Activated CD8-positive, alpha-beta memory T cell treated with anti-CD3 and anti-CD28 coated beads, Interleukin-2, amount 10 ng/mL, durations not matched to agents 7 days and 5 days (primary cell): ENCODE results near the gene AJAP1. TPM values are rescaled to one million over a fixed set of nuclear protein-coding genes. Genes with fewer than 3 reads are reported as not detected.

ENCODE experiments used
- ATAC-seq: fragments of 150-1000 bp; cut with Tn5 transposase; one replicate; pipeline ENCODE4 v1.10.0; 2021; ENCODE audit warnings: moderate library complexity
- CTCF ChIA-PET: fragments of 350-600 bp; sonication (Branson Sonifier 250); formaldehyde crosslinking; loops from one replicate; lab custom pipeline; 2021; ENCODE audit warnings: antibody characterized with exemption; lab: Charles Lee
- DNase-seq: peaks from one replicate; pipeline ENCODE4 v3.0.0-alpha.2; 2020
- H3K27ac Mint-ChIP-seq: one replicate; pipeline ENCODE4 v1.8.0; 2021; ENCODE audit warnings: mild to moderate bottlenecking, mixed read lengths
- H3K27me3 Mint-ChIP-seq: one replicate; pipeline ENCODE4 v1.8.0; 2021; ENCODE audit warnings: mixed read lengths
- H3K36me3 Mint-ChIP-seq: one replicate; pipeline ENCODE4 v1.8.0; 2021; ENCODE audit warnings: mild to moderate bottlenecking, mixed read lengths
- H3K4me1 Mint-ChIP-seq: one replicate; pipeline ENCODE4 v1.8.0; 2021; ENCODE audit warnings: mixed read lengths
- H3K4me3 Mint-ChIP-seq: one replicate; pipeline ENCODE4 v1.8.0; 2021; ENCODE audit warnings: mild to moderate bottlenecking, moderate library complexity, mixed read lengths
- H3K9me3 Mint-ChIP-seq: one replicate; pipeline ENCODE4 v1.8.0; 2022; ENCODE audit warnings: low read depth, mixed read lengths
- total RNA-seq, 2 experiments: library from RNA; stranded (reverse); gene quantifications; one replicate each; pipeline ENCODE4 v1.2.3, GENCODE V29; 2021

AJAP1 gene
- total RNA-seq, 2 experiments from 2014 or later: not detected

DNA sequence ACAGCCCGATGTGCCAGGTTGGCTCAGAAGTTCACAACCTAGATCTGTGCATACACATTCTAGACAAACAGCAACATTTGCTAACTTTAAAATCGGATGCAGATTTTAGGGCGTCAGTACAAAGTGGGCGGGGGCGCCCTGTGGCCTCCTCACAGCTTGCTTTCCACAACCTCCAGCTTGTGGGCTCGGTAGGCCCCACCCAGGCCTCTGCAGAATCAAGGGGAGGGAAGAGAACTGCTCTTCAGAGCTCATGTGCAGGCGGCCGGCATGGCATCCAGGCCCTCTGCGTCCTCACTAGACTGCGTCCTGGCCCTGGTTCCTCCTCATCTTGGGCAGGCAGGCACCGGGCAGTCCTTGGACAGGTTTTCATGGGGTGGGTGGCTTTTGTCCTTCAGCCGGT lies 59.3 kb downstream of the AJAP1 start:
- H3K36me3 Mint-ChIP-seq: no peaks in the 10 kb centered on the region
- no peak for ATAC-seq
- no peaks in the 10 kb centered on the region for H3K4me1 Mint-ChIP-seq
- H3K27ac Mint-ChIP-seq: no peak overlapping the region
- peaks cover 7% of the 10 kb centered on the region for H3K27me3 Mint-ChIP-seq
- H3K4me3 Mint-ChIP-seq: no peak overlapping the region
- CTCF ChIA-PET: no interaction called here
- no peak for DNase-seq
- peaks cover 5% of the 10 kb centered on the region for H3K9me3 Mint-ChIP-seq

DNA sequence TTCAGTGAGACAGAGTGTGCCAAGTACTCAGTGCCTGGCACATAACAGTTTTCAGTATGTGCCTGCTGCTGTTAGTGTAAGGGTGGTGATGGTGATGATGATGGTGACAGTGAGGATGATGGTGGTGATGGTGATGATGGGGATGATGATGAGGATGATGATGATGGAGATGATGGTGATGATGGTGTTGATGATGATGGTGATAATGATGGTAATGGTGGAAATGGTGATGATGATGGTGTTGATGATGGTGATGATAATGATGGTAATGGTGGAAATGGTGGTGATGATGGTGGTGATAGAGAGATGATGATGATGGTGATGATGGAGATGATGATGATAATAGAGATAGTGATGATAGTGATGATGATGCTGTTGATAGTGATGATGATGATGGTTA lies 62.0 kb downstream of the AJAP1 start:
- Mint-ChIP-seq H3K36me3 (no peaks in the 10 kb centered on the region), H3K9me3 (peaks cover 5% of the 10 kb centered on the region), H3K4me3 (no peak overlapping the region), H3K4me1 (no peaks in the 10 kb centered on the region), H3K27me3 (no peaks in the 10 kb centered on the region), H3K27ac (no peak overlapping the region)
- DNase-seq (no peak), ATAC-seq (no peak)
- CTCF ChIA-PET: no interaction called here

DNA sequence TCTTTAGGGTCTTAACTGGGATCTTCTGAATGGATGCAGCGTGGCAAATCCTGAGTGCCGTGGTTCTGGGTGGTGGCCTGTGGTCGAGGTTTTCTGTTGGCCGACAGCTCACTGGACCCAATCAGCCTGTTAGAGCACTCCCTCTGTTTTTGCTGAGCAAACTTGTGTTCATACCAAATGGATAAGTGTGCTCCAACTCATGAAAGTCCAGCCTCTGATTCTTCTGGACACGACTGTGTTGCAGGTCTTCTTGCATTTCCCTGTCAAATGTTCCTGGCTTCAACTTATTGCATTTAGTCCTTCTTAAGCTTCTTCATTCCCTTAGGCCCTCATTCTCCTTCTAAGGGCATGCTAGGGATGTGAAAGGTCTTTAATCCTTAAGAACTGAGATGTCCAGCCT lies 63.7 kb downstream of the AJAP1 start:
- Mint-ChIP-seq H3K4me3 (no peak overlapping the region), H3K36me3 (no peaks in the 10 kb centered on the region), H3K9me3 (peaks cover 5% of the 10 kb centered on the region), H3K27me3 (no peaks in the 10 kb centered on the region), H3K4me1 (no peaks in the 10 kb centered on the region), H3K27ac (no peak overlapping the region)
- no peak for DNase-seq
- CTCF ChIA-PET: no interaction called here
- ATAC-seq: no peak

DNA sequence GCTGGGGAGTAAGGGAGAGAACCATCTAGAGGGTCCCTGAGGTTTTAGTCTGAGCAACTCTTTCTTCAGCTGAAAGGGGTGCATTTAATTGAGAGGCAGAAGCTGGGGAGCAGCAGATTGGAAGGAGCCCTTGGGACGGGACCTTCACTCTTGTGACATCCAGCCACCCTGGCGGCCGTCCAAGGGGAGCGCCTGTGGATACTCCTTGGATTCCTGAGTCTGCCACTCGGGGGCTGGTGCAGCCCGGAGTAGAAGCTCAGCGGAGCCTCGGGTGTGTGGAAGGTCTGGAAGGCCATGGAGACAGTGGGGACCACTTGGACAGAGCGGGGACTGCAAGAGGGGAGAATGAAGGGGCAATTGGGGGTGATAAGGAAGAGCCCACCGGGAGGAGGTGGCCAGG lies 68.7 kb downstream of the AJAP1 start:
- no peaks in the 10 kb centered on the region for H3K27me3 Mint-ChIP-seq
- DNase-seq (no peak), ATAC-seq (no peak)
- no peak overlapping the region for H3K4me3 Mint-ChIP-seq
- H3K27ac Mint-ChIP-seq: no peak overlapping the region
- CTCF ChIA-PET: no interaction called here
- H3K36me3 Mint-ChIP-seq: no peaks in the 10 kb centered on the region
- no peaks in the 10 kb centered on the region for H3K4me1 Mint-ChIP-seq
- no peaks in the 10 kb centered on the region for H3K9me3 Mint-ChIP-seq

DNA sequence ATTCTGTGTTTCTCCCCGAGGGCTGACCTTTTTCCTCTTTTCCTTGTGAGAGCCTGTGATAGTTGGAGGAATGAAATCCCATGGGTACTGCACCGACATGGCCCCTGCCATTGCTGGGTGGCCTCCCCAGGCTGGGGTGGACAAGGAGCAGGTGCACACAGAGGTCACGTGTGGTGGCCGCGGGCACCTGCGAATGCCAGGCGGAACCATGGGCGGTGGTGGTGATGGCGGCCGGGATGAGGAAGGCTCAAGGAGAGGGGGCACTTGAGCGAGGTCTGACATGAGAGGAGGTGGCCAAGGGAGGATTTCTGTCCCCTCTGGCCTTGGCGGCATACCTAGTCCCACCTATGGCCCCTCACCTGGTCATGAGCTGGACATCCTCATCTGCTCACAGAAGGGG lies 69.6 kb downstream of the AJAP1 start:
- DNase-seq (no peak), ATAC-seq (no peak)
- Mint-ChIP-seq H3K36me3 (no peaks in the 10 kb centered on the region), H3K27me3 (no peaks in the 10 kb centered on the region), H3K27ac (no peak overlapping the region), H3K4me1 (no peaks in the 10 kb centered on the region), H3K4me3 (no peak overlapping the region), H3K9me3 (no peaks in the 10 kb centered on the region)
- CTCF ChIA-PET: no interaction called here

DNA sequence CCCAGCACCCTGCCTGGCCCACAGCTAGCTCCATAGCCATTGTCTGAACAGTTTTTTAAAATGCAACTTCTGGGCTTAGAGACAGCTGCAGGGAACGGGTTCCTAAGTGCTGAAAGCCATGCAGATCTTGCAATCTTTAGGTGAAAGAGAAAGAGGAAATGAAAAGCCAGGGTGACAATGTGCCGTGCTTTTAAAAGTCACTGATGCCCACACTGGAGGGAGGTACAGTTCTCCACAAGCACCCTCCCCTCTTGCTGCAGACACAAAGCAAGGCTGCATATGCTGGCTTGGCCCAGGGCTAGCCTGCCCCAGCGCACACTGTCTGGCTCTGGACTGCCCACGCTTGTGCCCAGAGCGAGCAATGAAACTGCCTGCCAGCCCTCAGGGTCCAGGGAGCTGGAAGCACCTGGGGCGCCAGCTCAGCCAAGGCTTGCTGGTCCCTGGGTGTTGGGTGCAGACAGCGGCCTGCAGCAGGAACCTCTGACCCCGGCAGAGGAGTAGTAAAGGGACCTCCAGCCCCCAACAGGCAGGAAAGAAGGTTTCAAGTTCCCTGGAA lies 70.4 kb downstream of the AJAP1 start:
- CTCF ChIA-PET: no interaction called here
- no peaks in the 10 kb centered on the region for H3K27me3 Mint-ChIP-seq

DNA sequence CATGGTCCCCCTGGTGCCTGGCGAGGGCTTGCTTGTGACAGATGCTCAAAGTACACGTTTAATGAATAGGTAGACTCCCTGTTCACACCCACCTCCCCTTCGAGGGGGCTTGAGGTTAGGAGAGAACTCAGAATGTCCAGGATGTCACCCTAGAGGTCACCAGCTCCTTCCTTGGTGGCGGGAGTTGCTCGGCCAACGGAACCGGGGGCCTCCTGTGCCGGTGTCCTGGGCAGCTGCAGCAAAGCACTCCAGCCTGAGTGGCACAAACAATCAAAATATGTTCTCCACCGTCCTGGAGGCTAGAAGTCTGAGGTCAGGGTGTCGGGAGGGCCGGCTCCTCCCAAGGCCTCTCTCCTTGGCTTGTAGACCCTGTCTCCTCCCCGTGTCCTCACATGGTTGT lies 71.0 kb downstream of the AJAP1 start:
- H3K27ac Mint-ChIP-seq: no peak overlapping the region
- H3K4me1 Mint-ChIP-seq: no peaks in the 10 kb centered on the region
- H3K4me3 Mint-ChIP-seq: no peak overlapping the region
- ATAC-seq (no peak), DNase-seq (no peak)
- CTCF ChIA-PET: no interaction called here
- no peaks in the 10 kb centered on the region for H3K27me3 Mint-ChIP-seq
- no peaks in the 10 kb centered on the region for H3K36me3 Mint-ChIP-seq
- H3K9me3 Mint-ChIP-seq: no peaks in the 10 kb centered on the region

More for the DNA sequence above, 70.4 kb downstream of the AJAP1 start:
- no peaks in the 10 kb centered on the region for H3K9me3 Mint-ChIP-seq
- no peak for DNase-seq
- no peaks in the 10 kb centered on the region for H3K36me3 Mint-ChIP-seq
- H3K4me1 Mint-ChIP-seq: no peaks in the 10 kb centered on the region
- H3K27ac Mint-ChIP-seq: no peak overlapping the region
- H3K4me3 Mint-ChIP-seq: no peak overlapping the region
- ATAC-seq: no peak

DNA sequence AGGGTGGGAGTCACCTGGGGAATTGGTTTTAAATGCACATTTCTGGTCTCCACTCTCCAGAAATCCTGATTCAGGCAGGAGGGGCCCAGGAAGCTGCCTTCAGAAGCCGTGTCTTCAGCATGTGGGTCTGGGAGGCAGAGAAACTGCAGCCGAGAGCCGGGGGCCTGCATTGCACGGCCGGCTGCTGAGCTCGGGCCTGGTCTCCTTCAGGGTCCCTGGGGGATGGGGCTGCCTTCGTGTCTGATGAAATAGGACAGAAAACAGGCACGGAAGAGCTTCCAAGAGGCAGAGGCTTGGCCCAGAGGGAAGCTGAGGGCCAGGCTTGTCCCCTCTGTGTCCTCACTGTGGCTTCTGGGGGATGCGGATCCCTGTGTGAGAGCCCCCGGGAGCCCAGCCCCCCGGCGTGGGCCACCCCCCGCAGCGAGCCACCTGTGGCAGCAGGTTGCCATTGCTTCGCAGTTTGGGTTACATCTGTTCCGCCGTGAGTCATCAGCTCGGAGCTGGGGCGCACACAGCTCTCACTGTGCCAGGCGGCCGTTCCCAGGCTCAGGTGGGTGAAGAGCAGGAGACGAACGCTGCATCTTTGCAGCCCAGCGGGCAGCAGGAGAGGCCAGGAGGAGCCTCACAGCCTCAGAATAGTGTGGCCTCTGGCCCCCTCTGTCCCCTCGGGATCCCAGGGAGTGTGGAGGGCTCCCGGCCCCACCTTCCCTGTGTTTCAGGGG lies 72.4 kb downstream of the AJAP1 start:
- DNase-seq (no peak), ATAC-seq (no peak)
- no peaks in the 10 kb centered on the region for H3K9me3 Mint-ChIP-seq
- no peaks in the 10 kb centered on the region for H3K4me1 Mint-ChIP-seq
- no peaks in the 10 kb centered on the region for H3K27me3 Mint-ChIP-seq
- H3K4me3 Mint-ChIP-seq: no peak overlapping the region
- H3K27ac Mint-ChIP-seq: no peak overlapping the region
- H3K36me3 Mint-ChIP-seq: no peaks in the 10 kb centered on the region
- CTCF ChIA-PET: no interaction called here

DNA sequence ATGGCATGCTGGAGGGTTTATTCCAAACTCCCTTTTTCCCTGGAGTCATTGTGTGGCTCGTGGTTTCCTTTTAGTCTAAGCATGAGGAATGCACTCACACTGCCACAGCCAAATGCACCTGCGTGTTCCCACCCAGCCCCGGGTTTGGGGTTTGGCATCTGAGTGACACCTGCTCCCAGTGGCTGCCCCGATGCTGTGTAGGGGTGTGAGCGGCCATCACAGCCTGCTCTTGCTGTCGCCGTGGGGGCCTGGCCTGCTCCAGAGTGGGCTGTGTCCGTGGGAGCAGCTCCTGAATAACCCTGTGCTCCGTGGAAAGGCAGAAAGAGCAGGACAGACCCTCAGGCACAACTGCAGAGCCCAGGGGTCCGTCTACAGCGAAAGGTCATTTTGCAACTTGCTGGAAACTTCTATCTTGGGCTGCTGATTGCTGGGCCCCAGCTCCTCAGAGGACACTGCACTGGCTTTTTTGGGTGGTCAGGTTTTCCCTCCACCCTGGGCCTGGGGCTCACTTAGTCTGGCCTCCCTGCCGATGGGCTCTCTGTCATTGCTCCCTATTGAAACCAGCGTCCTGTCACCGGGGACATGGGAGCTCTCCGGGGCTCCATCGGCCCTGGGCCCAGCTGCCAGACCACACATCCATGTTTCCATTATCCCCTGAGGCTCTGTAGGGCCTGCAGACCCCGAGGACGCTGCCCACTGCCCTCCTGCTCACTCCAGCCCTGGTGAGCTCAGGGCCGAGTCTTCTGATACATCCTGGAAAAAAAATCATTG lies 74.1 kb downstream of the AJAP1 start:
- no peaks in the 10 kb centered on the region for H3K9me3 Mint-ChIP-seq
- H3K4me1 Mint-ChIP-seq: no peaks in the 10 kb centered on the region
- DNase-seq (no peak), ATAC-seq (no peak)
- H3K4me3 Mint-ChIP-seq: no peak overlapping the region
- H3K27me3 Mint-ChIP-seq: no peaks in the 10 kb centered on the region
- H3K27ac Mint-ChIP-seq: no peak overlapping the region
- CTCF ChIA-PET: no interaction called here
- no peaks in the 10 kb centered on the region for H3K36me3 Mint-ChIP-seq

DNA sequence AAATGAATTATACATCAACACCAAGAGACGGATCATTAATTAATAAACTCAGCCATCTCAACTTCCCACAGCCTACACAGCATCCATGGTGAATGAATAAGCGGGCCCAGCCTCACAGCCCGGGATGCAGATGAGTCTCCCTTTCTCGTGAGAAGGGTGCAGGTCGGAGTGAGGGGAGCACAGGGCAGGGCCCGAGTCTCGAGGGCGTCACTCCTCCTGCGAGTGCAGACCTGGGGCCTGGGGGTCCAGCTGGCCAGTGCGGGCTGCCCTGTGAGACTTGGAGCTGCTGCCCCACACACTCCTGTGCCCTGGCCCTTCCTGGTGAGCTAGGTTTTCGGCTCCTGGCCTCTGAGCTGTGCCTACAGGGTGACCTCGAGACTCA lies 74.7 kb downstream of the AJAP1 start:
- no peak for DNase-seq
- no peaks in the 10 kb centered on the region for H3K27me3 Mint-ChIP-seq
- no peak for ATAC-seq
- no peaks in the 10 kb centered on the region for H3K9me3 Mint-ChIP-seq
- no peak overlapping the region for H3K4me3 Mint-ChIP-seq
- H3K4me1 Mint-ChIP-seq: no peaks in the 10 kb centered on the region
- H3K27ac Mint-ChIP-seq: no peak overlapping the region
- CTCF ChIA-PET: no interaction called here
- no peaks in the 10 kb centered on the region for H3K36me3 Mint-ChIP-seq

DNA sequence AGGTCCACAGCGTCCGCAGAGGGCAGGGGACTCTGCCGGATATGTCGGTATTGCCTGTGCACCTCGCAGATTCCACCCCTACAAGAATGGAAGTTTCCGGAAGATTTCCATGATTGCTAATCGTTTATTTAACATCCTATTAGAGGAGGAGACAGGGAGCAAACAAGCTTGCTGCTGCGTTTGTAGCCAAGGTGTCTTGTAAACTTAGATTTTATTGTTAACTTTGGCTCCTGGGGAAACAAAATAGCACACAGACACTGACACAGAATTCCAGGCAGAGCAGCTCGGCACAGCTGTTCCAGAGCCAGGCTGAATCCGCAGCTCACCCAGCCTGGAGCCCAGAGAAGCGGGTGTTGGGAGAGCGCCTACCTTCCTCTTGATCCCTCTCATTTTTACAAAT lies 75.7 kb downstream of the AJAP1 start:
- CTCF ChIA-PET: no interaction called here

DNA sequence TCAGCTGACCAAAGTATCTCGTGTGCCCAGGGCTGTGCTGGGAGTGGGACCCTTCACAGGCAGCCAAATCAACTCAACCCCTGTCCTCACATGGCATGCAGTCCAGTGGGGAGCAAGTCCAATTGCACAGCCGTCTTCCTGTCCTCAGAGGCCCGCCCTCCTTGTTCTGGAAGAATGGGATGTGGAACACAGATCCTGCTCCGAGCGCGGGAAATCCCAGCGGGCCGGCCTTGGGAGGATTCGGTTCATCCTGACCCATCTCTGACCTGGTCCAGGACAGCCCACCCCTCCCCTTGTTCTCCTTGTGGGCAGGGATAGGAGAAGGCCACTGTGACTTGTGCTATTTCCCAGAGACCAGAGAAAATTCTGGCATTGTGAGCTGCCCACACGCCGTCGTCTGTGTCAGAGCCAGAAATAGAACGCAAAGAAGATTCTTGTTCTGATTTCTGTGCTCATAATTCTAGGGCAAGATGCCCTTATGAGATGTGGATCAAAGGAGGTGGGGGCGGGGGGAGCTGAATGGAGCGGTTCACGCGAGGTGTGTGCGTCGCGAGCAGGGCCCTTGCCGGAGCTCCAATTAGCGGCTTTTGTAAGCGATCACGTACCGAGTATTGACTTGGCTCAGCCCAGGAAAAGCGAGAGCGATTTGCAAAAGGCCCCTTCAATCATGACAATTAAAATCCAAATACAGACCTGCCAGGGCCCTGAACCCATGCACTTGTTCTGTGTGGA lies 79.2 kb downstream of the AJAP1 start:
- H3K36me3 Mint-ChIP-seq: no peaks in the 10 kb centered on the region
- DNase-seq: no peak
- no peak overlapping the region for H3K4me3 Mint-ChIP-seq
- H3K27me3 Mint-ChIP-seq: no peaks in the 10 kb centered on the region
- no peak overlapping the region for H3K27ac Mint-ChIP-seq
- ATAC-seq: no peak
- CTCF ChIA-PET: no interaction called here
- H3K9me3 Mint-ChIP-seq: no peaks in the 10 kb centered on the region
- H3K4me1 Mint-ChIP-seq: no peaks in the 10 kb centered on the region

More for the DNA sequence above, 75.7 kb downstream of the AJAP1 start:
- no peak overlapping the region for H3K27ac Mint-ChIP-seq
- H3K36me3 Mint-ChIP-seq: no peaks in the 10 kb centered on the region
- no peaks in the 10 kb centered on the region for H3K27me3 Mint-ChIP-seq
- H3K9me3 Mint-ChIP-seq: no peaks in the 10 kb centered on the region
- no peak for ATAC-seq
- H3K4me3 Mint-ChIP-seq: no peak overlapping the region
- DNase-seq: no peak
- H3K4me1 Mint-ChIP-seq: no peaks in the 10 kb centered on the region

DNA sequence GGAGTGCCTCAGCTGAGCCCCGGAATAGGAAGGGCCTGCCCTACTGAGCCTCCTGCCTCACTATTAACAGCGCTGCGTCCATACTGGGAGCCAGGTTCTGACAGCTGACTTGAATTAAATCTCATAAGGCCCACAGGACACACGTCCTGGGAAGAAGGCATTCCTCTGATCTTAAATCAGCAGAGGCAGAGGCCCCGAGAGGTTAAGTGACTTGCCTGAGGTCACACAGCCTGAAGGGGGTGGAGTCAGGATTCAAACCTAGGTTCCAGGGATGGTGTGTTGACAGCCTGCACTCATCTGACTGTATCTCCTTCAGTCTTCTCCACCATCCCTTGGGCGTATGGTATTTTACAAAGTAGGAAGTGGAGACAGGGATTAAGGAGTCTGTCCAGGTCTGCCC lies 79.8 kb downstream of the AJAP1 start:
- H3K36me3 Mint-ChIP-seq: no peaks in the 10 kb centered on the region
- ATAC-seq (no peak), DNase-seq (no peak)
- no peaks in the 10 kb centered on the region for H3K9me3 Mint-ChIP-seq
- CTCF ChIA-PET: no interaction called here
- no peak overlapping the region for H3K4me3 Mint-ChIP-seq
- no peaks in the 10 kb centered on the region for H3K4me1 Mint-ChIP-seq
- H3K27ac Mint-ChIP-seq: no peak overlapping the region
- H3K27me3 Mint-ChIP-seq: no peaks in the 10 kb centered on the region
